Measurements from ENCODE around the gene DNAJB14.
A peak's percentile ranks its signal among the peaks of the same experiment; 100 is the strongest.
"Not testable (repeated sequence)": the region's sequence is repeated elsewhere in the genome, so short reads cannot be mapped to it uniquely, and the experiment has no call there.

DNAJB14 gene

DNA sequence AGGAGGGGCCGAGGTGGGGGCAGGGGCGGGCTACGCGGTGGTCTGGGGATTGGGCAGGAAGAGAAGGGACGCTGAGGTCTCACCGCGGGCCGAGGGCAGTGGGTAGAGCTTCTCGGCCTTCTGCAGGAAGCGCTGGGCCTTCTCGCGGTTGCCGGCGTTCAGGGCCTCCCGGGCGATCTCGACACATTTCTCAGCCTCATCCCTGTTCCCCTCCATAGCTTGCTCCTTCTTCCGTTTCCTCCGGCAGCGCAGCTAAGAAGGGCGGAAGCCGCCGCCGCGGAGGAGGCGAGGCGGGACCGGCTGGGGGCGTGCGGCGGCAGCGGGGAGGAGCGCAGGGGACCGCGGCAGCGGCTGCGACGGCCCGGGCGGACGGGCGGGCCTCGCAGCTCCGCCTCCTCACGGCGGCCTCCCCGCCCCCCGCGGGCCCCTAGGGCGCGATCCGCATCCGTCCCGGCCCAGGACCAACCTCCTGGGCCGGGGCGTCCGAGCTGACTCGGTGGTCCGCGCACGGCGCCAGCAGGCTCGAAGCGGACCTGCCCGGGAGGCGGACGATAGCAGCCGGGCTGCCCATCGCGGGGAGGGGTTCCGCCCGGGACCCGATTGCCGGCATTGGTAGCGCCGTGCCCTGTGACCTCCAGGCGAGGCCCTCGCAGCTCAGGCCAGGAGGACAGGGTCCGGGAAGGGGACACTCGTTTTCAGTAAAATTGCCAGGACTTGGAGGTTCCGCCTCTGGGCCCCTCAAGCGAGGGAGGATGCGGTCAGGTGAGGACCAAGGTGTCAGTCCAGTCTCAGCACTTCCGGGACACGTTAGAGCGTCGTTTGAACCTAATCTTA, at the start of gene DNAJB14:
Gene DNAJB14 (minus strand): TSS at position 263 of the 834 bp plus-strand sequence. CDS start 47 bp downstream, at position 216.
- peak; percentile 66 for DNase-seq

DNA sequence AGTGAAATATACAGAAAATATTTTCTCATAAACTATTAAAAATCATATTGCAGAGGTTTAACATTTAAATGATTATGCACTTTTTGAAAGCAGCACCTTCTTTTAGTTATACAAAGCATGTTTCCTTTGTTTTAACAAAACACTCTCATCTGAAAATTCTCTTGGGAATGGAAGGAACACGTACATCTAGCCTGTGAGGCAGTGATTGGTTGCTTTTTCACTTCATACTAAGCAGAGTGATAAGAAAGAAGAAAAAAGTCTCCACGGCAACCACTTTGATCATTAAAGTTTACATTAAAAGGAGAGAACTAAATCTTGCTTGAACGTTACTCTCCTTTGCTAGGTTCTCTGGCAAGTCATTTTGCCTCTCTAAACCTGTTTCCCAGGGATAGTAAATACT, 45.3 kb upstream of the DNAJB14 start:
- no peak for DNase-seq

DNA sequence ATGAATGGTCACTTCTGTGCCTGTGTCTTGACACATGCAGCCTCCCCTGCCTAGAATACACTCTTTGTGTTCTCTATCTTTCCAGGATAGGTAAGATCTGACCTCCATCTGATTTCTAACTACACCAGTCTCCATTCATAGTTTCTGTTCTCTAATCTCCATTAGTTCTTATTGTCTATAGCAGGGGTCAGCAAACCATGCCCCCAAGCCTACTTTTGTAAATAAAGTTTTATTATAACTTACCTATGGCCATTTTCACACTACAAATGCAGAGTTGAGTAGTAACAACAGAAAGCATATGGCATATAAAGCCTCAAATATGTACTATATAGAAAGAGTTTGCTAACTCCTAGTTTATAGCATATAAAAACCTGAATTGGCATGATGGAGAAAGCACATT, 41.3 kb upstream of the DNAJB14 start:
- no peak for DNase-seq

DNA sequence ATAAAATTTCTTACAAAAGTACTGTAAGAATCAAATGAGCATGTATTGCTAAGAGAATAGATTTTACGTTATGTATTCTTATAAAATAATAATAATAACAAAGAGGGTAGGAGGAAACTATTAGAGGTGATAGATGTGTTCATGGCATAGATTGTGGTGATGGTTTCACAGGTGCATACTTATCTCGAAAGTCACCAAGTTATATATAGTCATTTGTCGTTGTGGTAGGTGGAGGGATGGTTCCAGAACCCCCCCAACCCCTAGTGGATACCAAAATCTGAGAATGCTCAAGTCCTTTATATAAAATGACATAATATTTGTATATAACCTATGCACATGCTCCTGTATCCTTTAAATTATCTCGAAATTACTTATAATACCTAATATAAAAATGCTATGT, 40.4 kb upstream of the DNAJB14 start:
- no peak for DNase-seq

DNA sequence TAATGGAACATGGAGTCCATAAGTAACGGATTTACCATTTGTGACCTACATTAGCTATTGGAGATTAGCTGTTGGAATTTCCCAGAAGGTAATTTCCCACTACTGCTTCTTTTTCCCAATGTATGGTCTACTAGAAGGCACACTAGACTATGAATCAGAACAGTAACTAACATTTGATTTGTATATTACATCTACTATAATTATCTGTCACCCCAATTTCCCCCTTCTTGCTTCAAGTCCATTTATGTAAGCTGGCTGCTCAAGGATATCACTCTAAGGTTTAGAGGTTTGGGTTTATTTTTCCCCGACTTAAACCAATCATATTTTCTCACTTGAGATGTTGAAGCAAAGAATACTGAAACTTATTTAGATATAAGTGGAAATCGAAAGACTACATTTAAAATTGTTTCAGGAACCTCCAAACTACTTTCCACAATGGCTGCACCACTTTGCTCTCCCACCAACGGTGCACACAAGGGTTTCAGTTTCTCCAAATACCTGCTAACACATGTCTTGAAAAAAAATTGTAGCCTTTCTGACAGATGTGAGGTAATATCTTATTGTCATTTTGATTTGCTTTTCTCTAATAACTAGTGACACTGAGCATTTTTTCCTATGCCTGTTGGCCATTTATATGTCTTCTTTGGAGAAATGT, 37.0 kb upstream of the DNAJB14 start:
- no peak for DNase-seq

DNA sequence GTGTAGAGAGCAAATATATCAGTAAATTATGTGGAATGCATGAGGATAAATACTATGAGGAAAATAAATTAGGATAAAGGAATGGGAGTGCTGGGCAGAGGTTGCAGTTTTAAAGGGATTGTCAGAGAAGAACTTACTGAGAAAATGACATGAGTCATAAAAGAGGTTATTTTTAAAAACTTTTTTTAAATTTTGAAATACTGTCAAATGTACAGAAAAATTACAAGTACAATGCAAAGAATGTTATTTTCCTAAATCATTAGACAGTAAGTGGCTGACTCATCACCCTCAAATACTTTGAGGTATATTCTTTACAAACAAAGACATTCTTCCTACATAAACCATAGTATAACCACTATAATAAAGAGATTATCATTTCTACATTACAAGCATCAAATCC, 33.5 kb upstream of the DNAJB14 start:
- no peak for DNase-seq

DNA sequence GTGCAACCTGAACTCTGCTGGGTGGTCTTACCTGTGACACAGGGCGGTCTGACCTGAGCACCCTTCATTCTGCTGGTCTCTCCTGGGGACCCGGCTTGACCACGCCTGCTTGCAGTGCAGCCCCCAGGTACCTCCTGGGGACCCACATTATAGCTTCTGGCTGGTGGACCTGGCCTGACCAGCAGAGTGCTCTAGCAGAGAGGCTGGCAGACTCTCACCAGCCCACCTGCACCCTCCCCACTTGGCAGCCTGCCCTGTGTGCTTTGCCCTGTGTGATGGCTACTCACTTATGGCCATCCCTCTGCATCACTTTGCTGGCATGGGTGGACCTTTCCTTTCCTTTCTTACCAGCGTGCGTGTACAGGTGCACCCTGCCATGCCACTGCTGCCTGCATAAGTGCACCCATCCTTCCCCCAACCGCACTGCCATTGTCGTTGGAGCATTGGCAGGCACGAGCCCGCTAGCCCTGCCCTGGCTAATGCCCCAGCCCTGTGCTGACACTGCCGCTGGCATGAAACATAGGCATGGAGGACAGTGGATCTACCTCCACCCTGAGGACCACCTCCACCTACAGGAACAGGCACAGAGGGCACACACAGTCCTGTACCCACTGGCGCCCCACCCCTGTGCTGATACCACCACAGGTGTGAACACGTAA, 25.2 kb upstream of the DNAJB14 start:
- no peak for DNase-seq

DNA sequence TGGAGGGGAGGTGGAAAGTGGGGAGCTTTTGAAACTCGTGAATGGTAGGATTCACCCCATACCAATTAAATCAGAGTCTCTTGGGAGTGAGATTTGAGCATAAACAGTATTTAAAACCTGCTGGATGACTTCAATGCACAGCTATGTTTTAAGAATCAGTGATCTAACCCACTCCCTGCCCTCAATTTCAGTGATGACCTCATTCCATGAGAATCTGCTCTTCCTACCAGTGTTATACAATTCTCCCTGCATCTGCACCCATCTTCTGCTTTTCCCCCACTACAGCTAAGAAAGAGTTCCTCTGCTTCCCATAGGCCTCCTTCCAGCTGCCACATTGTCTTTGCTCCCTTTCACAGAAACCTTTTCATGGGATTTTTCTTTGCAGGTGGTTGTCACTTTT, 21.9 kb upstream of the DNAJB14 start:
- no peak for DNase-seq

DNA sequence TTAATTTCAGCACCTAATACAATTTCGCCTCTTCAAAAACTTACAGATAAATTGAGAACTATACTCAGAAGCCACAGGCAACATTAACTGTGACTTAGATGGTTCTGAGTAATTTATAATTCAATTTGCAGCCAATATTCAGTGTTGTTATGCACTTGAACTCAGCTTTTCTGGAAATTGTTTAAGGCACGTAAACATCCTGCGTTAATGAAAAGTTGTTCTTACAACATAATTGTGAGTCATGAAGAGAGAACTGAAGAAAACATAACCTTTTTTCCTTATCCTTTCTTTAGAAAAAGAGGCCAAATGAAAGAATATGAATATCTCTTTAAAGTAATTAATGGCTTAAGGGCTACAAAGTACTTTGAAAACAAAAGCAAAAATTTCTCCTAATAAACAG, 20.3 kb upstream of the DNAJB14 start:
- no peak for DNase-seq

DNA sequence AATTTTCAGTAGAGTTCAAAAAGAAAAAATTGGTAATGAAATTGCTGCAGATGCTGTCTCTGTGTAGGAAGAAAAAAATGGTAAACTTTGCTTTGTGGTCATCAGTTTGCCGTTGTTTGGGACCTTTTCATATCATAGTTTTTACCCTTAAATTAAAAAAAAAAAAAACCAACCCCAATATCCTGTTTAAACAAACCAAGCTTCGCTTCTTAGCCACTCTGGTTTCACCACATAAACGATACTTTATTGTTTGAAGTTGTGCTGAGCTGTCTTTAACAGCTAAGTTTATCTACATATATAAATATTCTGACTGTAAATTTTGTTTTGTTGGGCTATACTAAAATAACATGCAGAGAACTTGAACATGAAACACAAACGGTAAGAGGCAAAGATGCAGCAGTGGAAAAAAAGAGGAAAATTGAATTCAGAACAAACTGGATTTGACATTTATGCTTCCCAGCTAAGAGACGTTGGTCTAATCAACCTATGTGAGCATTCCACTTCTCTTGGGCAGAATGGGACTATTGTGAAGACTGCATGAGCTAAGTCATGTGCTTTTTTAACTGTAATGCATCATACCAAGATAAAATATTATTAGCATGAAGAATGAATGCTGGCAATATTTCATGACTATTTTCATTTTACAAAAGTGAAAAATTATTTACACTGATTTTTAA, 19.4 kb upstream of the DNAJB14 start:
- no peak for DNase-seq

DNA sequence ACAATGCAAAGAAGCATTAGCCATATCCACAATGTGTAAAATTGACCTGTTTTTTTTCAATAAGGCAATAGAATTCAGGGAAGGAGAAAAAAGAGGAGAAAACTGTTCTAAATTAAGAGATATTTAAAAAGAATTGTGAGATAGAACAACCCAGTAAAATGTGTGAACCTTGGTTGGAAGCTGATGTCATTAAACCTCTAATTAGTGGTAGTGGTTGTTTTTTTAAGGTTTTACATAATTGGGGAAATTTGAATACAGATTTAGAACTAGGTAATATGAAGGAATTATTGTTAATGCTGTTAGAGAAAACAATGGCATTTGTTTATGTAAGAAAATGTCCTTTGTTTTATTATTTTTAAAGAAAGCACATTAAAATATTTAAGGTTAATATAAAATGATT, 18.8 kb upstream of the DNAJB14 start:
- DNase-seq: no peak

DNA sequence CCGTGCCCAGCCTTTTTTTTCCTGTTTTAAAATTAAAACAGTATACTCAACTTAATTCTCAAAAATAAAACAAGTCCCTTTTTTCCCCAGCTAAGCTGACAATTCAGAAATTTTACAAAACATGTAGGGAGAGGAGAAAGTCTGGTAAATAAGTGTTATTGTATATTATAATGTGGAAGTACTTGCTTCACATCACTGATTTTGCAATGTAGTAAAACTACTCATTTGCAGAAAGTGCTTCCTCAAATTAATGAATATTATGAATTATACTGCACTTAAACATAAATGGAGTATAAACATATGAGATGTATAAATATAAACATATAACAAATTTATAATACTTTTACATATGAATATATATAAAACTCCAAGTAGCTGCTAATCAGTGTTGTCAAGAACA, 15.3 kb upstream of the DNAJB14 start:
- DNase-seq: no peak

DNA sequence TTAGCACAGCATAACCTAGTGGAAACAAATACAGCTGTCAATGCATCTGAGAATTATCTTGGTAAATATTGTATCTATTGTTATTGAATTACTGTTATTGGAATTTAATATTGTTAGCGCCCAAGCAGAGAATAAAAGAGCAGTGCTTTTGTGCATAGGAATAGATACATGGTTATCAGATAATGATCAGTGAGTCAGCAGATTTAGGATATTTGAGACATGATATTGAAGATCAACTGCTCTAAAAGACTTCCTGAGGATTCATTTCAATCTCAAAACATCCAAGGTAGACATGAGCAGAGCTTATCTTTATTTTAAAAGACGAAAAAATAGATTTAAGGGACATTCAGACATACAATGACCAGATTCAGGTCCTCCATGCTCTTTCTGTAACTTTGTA, 14.2 kb upstream of the DNAJB14 start:
- no peak for DNase-seq

DNA sequence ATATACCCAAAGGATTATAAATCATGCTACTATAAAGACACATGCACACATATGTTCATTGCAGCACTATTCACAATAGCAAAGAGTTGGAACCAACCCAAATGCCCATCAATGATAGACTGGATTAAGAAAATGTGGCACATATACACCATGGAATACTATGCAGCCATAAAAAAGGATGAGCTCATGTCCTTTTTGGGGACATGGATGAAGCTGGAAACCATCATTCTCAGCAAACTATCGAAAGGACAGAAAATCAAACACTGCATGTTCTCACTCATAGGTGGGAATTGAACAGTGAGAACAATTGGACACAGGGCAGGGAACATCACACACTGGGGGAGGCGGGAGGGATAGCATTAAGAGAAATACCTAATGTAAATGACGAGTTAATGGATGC, 11.8 kb upstream of the DNAJB14 start:
- DNase-seq: not testable (repeated sequence)

DNA sequence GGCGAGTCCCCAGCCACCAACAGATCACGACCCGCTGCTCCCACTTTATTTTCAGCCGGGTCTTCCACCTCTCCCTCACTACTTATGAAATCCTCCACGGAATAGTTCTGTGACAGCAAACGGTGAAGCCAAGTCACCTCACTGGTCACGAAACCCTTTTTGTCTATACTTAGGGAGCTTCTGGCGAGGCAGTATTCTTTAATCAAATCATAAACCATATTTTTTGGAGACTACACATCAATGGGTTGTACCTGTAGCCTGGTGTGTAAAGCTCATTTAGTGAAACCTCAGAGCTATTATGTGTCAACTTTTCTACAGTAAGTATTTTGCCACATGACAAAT, 4.5 kb upstream of the DNAJB14 start:
- DNase-seq: no peak

DNA sequence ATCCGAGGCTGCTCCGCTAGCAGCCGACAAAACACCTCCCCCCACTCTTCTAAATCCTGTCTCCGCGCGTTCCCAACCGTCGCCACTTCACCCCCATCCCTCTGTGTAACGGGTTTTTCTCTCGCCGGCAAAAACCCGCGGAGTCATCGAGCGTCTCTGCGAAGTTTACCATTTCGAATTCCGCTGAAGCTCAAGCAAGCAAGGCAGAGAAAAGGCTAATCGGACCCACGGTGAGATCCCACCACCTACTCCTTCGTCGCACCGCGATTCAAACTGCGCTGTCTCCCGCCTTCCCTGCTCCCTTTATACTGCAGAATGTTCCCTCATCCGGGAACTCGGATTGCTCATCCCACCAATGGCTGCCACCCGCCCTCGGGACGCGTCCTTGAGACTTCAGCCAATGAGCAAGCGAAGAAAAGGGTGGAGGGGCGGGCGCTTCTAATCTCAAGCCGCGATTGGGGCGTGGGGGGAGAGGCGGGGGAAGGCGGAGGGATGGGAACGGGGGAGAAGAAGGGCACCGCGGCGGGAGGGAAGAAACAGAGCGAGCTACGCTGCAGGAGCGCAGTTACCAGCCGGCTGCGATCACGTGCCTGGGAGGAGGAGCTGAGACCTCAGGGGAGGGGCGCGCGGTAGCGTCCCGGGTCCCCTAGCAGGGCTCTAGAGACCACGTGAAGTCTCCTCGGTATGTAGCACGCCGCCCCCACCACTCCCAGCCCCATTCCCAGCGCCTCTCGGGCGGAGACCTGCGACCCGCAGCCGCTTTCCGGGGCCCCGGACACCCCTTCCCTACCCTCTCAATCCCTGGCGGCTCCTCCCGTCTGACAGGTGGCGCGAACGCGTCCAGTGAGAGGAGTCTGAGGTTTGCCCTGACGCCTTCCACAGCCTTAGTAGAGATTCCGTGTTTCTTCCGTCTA, 3.8 kb upstream of the DNAJB14 start, which contains the start of gene H2AZ1:
Gene H2AZ1 (minus strand): TSS at position 277 of the 914 bp plus-strand sequence. CDS start 105 bp downstream, at position 172.
- DNase-seq: peak; percentile 95

DNA sequence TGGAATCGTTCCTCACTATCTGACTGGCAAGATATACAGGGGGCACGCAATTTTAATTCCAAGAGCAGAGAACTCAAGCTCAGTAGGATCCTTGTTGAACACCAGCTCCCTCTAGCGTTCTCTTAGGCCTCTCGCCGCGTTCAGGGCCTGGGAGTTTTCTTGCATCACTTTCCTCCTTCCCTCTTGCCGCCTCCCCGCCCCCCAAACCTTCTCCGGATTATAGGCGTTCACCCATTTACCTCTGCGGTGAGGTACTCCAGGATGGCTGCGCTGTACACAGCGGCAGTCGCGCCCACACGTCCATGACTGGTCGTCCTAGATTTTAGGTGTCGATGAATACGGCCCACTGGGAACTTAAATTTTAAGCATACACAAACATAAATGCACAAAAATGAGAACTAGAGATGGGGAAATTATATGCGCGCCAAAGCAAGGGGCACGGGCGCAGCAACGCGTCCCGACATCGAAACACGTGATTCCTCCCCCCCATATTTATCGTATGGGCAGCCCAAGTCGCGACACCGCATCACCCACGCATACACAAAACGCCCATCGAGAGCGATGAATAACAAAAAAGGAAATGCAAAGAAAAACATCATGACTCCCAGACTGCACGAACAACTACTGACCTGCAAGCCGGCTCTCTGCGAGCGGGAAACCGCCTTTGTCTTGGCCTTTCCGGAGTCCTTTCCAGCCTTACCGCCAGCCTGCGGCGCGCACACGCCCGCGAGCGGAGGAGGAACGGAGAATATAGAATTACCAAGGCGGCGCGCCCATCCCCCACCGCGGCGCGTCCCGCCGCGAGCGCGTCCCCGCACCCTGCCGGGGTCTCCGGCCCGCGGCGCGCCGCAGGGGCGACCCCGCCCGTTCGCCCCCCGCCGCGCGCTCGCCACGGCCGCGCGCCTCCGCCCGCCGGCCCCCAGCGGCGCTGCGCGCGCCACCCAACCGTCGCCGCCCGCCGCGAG, 2.9 kb upstream of the DNAJB14 start:
- peak; percentile 80 for DNase-seq

DNA sequence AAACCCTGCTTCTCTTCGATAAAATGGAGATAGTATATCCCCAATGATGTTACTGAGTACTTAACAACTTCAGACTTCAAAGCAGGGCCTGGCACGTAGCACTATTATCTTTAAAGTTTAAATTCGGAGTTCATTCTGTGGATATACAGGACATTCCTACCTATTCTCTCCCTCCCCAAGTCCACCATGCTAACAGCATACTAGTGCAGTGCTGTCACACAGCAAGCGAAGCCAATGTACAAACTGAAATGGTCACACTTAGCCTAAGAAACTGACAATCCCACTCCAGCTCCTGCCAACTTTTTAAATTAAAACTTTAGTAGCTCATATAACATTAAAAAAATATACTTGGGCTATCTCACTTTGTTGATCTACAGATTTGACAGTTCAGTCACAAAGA, 1.2 kb upstream of the DNAJB14 start:
- DNase-seq: no peak

DNA sequence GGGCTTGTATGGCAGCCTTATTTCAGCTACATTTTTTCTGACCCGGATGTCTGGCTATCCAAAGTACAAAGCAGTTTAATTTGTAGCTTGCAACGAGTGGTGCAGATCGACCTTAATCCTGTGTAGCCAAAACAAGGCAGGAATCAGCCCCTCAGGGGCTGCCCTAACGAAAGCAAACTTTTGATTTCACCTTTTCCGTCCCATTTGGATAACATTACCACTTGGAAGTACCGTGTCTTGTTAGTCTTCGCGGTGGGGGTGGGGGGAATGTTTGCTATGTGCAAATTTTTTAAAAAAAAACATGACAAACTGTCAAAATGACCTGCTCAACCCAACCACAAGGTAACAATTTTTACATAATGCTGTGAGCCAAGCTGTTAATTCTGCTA, 766 bp upstream of the DNAJB14 start:
- DNase-seq: no peak

DNA sequence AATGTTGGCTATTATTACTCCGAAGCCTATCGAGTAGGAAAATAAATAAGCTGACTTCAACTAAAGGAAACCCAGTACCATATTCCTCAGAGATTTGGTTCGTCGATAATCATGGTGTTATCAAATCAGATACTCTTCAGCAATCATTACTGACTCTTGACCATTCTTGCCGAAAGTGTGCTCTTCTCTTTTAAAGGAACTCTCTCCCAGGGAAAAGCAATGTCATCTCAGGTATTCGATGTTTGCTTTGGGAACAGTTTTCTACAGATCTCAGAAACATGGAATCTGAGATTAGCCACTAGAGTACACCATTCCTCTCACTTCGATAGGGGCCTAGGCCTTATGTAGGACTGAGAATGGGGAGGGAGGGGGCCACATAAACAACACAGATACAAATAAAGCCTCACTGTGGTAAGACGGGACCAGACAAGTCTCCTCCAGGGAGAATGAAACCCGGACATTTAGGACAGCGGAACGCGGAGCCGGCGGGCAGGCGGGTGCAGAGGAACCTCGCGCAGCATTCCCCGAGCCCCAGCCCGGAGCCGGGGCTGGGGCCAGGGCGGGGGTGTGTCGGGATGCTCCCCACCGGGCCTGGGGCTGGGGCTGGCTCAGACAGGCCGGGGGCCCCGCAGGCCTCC, 581 bp downstream of the DNAJB14 start:
- no peak for DNase-seq

Measured in NK-92 treated with Interleukin-12 subunit alpha and Interleukin-12 subunit beta, amount 100 ng/mL, for 24 hours (cell line).